ENCODE data around the gene FLII.

DNA sequence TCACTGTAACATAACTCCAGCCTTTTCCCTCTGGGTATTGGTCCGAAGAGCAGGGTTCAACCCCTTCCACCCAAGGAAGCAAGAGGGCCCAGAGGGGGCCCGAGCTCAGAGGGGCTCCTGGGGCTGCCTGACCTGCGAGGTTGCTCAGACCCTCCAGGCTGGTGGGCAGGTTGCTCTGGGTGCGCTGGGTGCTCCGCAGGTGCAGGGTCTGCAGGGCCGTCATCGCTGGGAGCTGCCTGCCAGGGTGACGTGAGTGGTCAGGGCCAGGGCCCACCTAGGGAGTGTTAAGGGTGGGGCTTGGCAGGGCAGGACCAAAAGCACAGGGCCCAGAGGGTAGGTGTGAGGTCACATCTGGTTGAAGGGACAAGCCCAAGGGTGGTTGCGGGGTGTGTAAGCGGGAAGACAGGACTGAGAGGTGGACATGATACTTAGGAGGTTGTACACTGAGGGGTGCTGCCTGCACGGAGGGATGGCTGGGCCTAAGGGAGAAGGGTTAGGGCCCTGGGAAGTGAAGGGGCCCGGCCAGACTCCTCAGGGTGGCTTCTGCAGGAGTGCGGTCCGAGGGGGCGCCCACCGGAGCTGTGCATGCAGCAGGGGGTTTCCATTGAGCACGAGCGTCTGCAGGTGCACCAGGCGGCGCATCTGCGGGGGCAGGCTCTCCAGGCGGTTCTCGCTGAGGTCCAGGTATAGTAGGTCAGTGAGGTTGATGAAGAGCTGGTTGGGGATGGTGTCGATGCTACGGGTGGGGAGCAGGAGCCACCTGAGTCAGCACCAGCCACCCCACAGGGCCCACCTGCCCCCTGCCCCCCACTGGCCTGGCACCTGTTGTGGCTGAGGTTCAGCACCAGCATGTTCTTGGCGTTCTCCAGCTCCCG lies 4.4 kb downstream of the FLII start:
- no peak for TF ChIP-seq EZH2 (IDR thresholded peaks at IDR 0.05; ENCODE audit: low read length, missing control alignments)
- TF ChIP-seq, protein P1, sequence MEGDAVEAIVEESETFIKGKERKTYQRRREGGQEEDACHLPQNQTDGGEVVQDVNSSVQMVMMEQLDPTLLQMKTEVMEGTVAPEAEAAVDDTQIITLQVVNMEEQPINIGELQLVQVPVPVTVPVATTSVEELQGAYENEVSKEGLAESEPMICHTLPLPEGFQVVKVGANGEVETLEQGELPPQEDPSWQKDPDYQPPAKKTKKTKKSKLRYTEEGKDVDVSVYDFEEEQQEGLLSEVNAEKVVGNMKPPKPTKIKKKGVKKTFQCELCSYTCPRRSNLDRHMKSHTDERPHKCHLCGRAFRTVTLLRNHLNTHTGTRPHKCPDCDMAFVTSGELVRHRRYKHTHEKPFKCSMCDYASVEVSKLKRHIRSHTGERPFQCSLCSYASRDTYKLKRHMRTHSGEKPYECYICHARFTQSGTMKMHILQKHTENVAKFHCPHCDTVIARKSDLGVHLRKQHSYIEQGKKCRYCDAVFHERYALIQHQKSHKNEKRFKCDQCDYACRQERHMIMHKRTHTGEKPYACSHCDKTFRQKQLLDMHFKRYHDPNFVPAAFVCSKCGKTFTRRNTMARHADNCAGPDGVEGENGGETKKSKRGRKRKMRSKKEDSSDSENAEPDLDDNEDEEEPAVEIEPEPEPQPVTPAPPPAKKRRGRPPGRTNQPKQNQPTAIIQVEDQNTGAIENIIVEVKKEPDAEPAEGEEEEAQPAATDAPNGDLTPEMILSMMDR (conservative IDR thresholded peaks at IDR 0.05 in 1 of 2, IDR thresholded peaks at IDR 0.05 in 1 of 2; ENCODE audit: low read depth in 1 of 2, low read length in 2 of 2): no peak

Measured in fibroblast of lung (primary cell).